ENCODE data around the gene RTN4R.
"Not testable (repeated sequence)": the region's sequence is repeated elsewhere in the genome, so short reads cannot be mapped to it uniquely, and the experiment has no call there.

RTN4R gene

GRCh38 chr22:20285473-20286311 lies 17.6 kb upstream of the RTN4R start:
- peak; percentile 75 for DNase-seq

- no peak for DNase-seq
These were observed 16.5 kb upstream of the RTN4R start for GRCh38 chr22:20284471-20285086.

GRCh38 chr22:20283674-20284066 lies 15.6 kb upstream of the RTN4R start:
- no peak for DNase-seq

- no peak for DNase-seq
These were observed 15.0 kb upstream of the RTN4R start for GRCh38 chr22:20282901-20283673.

GRCh38 chr22:20281891-20282290 lies 13.8 kb upstream of the RTN4R start:
- no peak for DNase-seq

- DNase-seq, result not testable (repeated sequence)
These were observed 13.4 kb upstream of the RTN4R start for GRCh38 chr22:20281473-20281872.

GRCh38 chr22:20280866-20281265 lies 12.7 kb upstream of the RTN4R start:
- DNase-seq, result no peak

- DNase-seq, result not testable (repeated sequence)
These were observed 12.0 kb upstream of the RTN4R start for GRCh38 chr22:20280163-20280562.

- DNase-seq, result no peak
These were observed 11.6 kb upstream of the RTN4R start for GRCh38 chr22:20279662-20280134.

GRCh38 chr22:20278726-20279490 lies 10.8 kb upstream of the RTN4R start:
- DNase-seq, result not testable (repeated sequence)

GRCh38 chr22:20277936-20278635 lies 10.0 kb upstream of the RTN4R start:
- not testable (repeated sequence) for DNase-seq

- DNase-seq, result no peak
These were observed 8.3 kb upstream of the RTN4R start for GRCh38 chr22:20276468-20276867.

- no peak for DNase-seq
These were observed 7.7 kb upstream of the RTN4R start for GRCh38 chr22:20275836-20276235.

GRCh38 chr22:20275325-20275724 lies 7.2 kb upstream of the RTN4R start:
- DNase-seq, result not testable (repeated sequence)

- DNase-seq, result not testable (repeated sequence)
These were observed 6.3 kb upstream of the RTN4R start for GRCh38 chr22:20274374-20274773.

GRCh38 chr22:20273758-20274181 lies 5.7 kb upstream of the RTN4R start:
- DNase-seq, result no peak

- DNase-seq, result no peak
These were observed 4.6 kb upstream of the RTN4R start for GRCh38 chr22:20272700-20273099.

- no peak for DNase-seq
These were observed 4.1 kb upstream of the RTN4R start for GRCh38 chr22:20272174-20272573.

GRCh38 chr22:20271114-20271994 lies 3.2 kb upstream of the RTN4R start:
- DNase-seq, result no peak

GRCh38 chr22:20270190-20271113 lies 2.3 kb upstream of the RTN4R start:
- not testable (repeated sequence) for DNase-seq
